HG02610 (cell line): Measurements from ENCODE around the gene MCM3.

ENCODE experiments used
- ATAC-seq: cut with Tn5 transposase; IDR thresholded peaks from one replicate; pipeline ENCODE4 v1.9.1; 2021; ENCODE audit warnings: mild to moderate bottlenecking, moderate library complexity; ENCODE audit not compliant: unreplicated experiment

MCM3 gene

DNA sequence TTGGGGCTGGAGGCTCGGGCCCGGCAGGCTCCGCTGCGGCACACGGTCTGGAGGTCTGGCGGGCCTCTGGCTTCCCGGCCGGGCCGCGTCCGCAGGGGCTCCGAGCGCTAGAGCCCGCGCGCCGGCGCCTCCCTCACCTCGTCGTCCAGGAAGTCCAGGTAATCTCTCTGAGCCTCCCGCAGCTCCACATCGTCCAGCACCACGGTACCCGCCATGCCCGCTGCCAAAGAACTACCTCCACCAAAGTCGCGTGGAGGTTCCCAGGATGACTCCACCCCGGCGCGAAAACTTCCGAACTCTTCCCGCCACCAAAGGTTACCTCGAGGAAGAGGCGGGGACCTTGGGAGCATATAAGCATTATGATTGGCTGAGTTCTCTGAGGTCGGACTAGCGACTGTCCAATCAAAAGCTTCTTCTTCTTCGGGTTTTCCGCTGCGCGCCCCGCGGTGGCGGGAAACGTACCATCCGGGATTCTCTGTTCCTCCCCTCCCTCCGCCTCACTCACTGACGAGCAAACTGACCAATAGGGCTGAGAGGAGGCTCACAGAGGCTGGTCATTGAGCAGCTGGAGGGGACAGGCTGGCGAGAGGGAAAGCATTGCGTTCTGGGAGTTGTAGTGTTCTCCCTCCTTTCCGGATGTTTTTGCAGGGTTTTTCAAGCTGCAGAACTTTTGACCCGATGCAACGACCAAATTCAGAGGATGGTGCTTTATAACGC is at the start of gene MCM3:
Gene MCM3 (minus strand): TSS at position 283 of the 717 bp plus-strand sequence. CDS start 68 bp downstream, at position 215.
- ATAC-seq = peak; percentile 98

DNA sequence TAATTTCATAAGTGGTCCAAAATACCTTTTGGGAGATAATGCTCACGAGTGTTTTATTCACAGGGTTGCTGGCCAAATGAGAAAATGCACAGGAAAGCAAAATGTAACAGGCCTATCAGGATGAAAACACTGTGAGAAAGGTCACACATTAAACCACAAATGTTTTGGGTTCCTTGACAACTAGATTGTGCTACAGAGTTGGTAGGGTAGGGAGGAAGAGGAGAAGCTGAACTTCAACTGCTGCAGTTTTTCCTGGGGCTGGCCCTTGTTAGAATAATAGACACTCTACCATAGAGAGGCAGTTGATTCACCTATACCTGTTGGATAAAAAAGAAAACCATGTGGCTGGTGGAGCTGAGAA is 49.3 kb upstream of the MCM3 start:
- no peak for ATAC-seq

DNA sequence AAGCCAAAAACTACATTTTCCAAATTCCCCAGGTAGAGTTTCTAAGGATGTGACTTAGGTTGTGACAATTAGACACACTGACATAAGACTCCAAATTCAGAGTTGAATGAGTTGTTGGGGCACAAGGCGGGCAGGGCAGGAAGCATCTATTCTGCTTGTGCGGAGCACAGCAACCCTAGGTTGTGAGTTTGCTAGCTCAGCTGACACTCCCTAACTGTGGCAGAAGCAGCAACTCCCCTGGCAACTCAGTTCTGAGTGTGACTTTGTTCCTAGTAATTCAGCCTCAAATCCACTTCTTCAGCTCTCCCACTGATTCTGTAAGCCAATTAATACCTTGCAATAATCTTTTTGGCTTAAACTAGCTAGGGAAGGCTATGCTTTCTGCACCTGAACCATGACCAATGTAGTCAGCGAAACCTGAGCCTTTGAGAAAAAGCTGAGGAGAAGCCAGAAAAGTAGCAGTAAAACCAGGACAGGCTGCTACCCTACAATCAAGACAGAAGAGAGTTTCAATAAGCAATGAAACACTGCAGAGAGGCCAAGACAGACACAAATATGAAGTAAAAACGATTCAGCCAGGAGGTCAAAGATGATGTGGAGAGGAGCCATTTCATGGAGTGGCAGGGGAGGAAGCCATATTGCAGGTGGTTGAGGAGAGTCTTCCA is 47.4 kb upstream of the MCM3 start:
- ATAC-seq = no peak

GRCh38 chr6:52330470-52330869 is 45.9 kb upstream of the MCM3 start:
- no peak for ATAC-seq

- ATAC-seq = no peak
Observed at GRCh38 chr6:52328729-52329128, 44.2 kb upstream of the MCM3 start.

DNA sequence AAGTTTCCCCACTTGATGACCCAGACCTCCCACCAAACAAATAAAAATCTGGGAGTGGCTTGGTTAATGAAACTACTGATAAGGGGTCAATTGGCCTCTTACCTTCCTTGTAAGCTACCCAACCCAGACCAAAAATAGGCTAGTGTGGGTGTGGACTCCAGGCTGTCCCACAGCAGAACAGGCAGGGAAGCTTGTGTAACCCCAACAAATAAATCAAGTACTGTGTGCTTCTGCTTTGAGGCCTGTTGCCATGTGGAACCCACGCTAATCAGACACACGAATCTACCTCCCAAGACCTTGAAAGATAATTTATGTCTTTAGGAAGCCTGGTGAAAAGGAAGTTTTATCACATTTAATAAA is 43.7 kb upstream of the MCM3 start:
- no peak for ATAC-seq

- ATAC-seq = peak; percentile 79
Observed at GRCh38 chr6:52326540-52327364, 42.2 kb upstream of the MCM3 start.

DNA sequence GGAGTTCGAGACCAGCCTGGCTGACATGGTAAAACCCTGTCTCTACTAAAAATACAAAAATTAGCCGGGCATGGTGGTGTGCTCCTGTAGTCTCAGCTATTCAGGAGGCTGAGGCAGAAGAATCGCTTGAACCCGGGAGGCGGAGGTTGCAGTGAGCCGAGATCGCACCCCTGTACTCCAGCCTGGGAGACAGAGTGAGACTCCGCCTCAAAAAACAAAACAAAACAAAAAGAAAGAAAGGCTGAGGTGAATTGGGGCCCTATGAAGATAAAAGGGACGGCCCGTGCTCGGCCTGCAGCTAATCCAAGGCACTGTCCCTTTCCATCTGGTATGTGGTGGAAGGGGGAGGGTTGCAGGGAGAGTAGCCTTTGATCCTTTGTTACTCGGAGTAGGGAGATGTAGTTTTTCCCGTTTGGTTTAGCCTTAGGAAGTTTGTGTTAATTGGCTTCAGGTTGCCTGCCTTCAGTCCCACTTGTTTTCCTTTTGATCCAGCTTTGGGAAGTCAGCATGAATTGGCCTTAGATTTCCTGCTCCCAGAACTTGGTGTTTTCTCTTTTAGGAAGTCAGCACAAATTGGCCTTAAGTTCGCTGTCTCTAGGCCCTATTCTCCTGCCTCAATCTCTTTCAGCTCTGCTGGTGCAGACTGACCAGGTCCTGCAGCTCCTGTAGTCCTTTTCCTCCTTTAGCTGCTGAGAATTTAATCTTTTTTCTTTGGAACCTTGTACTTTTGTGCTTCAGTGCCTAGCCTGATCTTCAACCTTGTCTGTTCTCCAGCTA is 41.3 kb upstream of the MCM3 start:
- ATAC-seq = no peak

GRCh38 chr6:52324189-52324588 is 39.6 kb upstream of the MCM3 start:
- ATAC-seq = no peak

DNA sequence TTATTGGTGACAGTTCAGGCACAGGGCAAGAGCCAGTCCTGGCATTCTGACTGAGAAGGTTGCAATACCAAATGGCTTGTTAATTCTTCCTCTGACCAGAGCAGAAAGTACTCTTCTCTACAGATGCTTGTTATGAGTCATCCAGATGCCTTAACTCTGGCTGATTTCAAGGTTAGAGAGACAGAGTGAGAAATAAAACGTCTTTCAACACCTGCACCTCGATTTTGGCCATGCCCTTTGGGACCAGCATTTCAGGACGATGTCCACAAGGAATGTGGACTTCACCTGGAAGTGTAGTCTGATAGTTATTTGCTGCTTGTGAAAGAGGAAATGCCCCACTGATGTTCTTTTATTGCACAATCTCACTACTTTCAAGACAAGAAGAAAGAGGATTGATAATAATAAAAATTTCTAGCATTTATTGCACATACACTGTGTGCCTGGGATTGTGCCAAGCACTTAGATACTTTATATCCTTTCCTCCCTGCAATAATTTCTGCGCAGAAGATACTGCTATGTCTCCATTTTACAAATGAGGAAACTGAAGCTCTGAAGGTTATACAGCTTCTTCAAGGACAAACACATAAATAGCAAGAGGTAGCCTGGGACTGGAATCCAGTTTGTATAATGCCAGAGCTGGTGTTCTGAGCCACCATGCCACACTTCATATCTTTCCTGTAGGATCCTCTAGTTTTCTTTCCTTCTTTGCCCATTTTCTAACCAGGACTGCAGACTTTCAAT is 33.5 kb upstream of the MCM3 start:
- ATAC-seq = peak; percentile 98

GRCh38 chr6:52317211-52317610 is 32.7 kb upstream of the MCM3 start:
- ATAC-seq = no peak

GRCh38 chr6:52314752-52315151 is 30.2 kb upstream of the MCM3 start:
- no peak for ATAC-seq

- ATAC-seq = no peak
Observed at GRCh38 chr6:52312461-52312860, 27.9 kb upstream of the MCM3 start.

DNA sequence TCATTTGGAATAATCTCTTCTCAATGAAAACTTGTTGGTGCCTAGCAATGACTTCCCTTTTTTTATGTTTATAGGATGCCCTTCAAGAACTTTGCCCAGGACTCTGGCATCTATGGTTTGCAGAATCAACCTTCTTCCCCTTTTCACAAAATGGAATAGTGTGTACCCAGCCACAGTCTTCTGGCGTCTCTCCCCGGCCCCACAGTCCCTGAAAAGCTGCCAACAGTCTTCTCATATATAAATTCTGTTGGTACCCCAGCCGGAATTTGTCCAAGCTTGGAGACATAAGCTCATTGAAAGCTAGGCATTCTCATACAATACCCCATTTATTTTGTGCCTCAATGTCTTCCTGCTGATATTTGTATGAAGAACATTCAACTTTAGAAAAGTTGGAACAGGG is 26.4 kb upstream of the MCM3 start:
- no peak for ATAC-seq

- ATAC-seq = no peak
Observed at GRCh38 chr6:52307900-52308372, 23.4 kb upstream of the MCM3 start.

DNA sequence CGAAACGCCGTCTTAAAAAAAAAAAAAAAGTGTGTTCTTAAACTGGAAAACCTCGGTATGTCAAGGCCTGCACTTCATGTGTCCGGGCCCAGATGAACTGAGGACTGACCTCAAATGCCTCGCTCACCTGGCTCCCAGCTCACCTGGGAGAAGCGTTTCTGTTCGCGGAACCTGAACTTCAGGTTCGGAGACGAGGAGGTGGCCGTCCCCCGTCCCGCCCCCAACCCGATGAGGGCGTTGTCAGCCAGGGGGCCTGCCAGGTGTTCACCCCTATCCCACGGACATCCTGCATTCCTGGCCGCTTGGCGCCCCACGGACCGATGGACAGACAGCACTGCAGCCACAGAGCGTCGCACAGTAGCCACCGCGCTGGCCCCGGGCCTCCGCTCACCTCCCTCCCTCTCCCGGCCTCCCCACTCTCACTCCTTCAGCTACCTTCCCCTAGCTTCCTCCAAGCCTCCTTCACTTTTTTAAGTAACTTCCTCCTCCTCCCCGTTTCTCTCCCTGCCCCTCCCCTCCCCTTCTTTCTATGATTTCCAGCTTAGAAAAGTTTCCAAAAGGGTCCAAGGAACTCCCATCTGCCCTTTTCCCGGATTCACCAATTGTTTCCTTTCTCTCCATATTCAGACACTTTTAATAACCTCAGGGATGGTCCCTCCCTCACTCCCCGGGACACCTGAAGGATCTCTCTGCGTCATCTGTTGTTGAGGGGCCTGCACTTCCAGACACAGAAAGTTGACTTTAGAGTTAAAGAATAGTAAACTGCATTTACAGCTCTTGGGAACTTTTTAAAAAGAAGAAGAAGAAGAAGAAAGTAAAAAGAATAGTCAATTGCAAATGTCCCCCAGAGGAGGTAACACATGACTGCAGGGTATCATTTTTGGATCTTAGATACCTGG is 22.7 kb upstream of the MCM3 start:
- ATAC-seq = no peak

- peak; percentile 76 for ATAC-seq
Observed at GRCh38 chr6:52305948-52306767, 21.6 kb upstream of the MCM3 start.

- peak; percentile 7 for ATAC-seq
Observed at GRCh38 chr6:52305411-52305810, 20.9 kb upstream of the MCM3 start.
